C4-2B (cell line): ENCODE measurements around the gene TGM2.

Experiments
- CTCF ChIP-seq: fragments of 450-650 bp; conservative IDR thresholded peaks from 2 replicates; pipeline ENCODE4 v1.5.1; 2017; ENCODE audit warnings: mild to moderate bottlenecking
- ZFX ChIP-seq: fragments of 450-650 bp; IDR thresholded peaks from 2 replicates; pipeline ENCODE4 v1.6.1; 2017

- no peak for TF ChIP-seq CTCF
- no peak for TF ChIP-seq ZFX
Measured at GRCh38 chr20:38104285-38104684, 60.8 kb downstream of the TGM2 start.
